ENCODE data around the gene COLEC11. TPM values are rescaled to one million over a fixed set of nuclear protein-coding genes. Genes with fewer than 3 reads are reported as not detected.

COLEC11 gene
- total and polyA plus RNA-seq, 2 experiments from 2014 or later: 1.3 to 1.5 TPM

- H3K27me3 ChIP-seq (ENCODE audit: insufficient read depth): 0 out of 2 replicates have a peak, but pooled peaks cover 4% of the 10 kb centered on the region
- peak overlapping the region; percentile 91; the same call in 1 of the 2 replicates for H2AFZ ChIP-seq
- no peaks in the 10 kb centered on the region; the same call in 1 of the 2 replicates for H3K4me1 ChIP-seq (ENCODE audit: insufficient read depth)
- Mint-ChIP-seq H3K9me3 (peaks cover 3% of the 10 kb centered on the region; the same call in 2 of the 3 replicates), H3K4me1 (peaks cover 12% of the 10 kb centered on the region), H3K27ac (peak overlapping the region; percentile 91), H3K4me3 (peak overlapping the region; percentile 74), H3K36me3 (ENCODE audit: low read depth) (no peaks in the 10 kb centered on the region; the same call in 1 of the 3 replicates), H3K27me3 (ENCODE audit: insufficient read depth, low read depth, poor library complexity) (peaks cover 18% of the 10 kb centered on the region)
- no peaks in the 10 kb centered on the region for H3K79me2 ChIP-seq (replicated peaks; ENCODE audit: insufficient read depth)
- peak; percentile 74 for ATAC-seq
- peak overlapping the region; percentile 78 for H3K4me2 ChIP-seq
- peak overlapping the region; percentile 91; the same call in 1 of the 2 replicates for H3K27ac ChIP-seq (ENCODE audit: low read depth)
- H3F3A ChIP-seq (replicated peaks; ENCODE audit: low read depth): 0 out of 2 replicates have a peak, but pooled peaks cover 5% of the 10 kb centered on the region
- no peaks in the 10 kb centered on the region for H3K36me3 ChIP-seq (ENCODE audit: insufficient read depth)
- H4K20me1 ChIP-seq (replicated peaks; ENCODE audit: insufficient read depth): no peaks in the 10 kb centered on the region
- 0 out of 2 replicates have a peak, but pooled peaks have one; percentile 29 for TF ChIP-seq POLR2AphosphoS5 (IDR thresholded peaks at IDR 0.05; ENCODE audit: low read depth)
- no peak for TF ChIP-seq STAT1 (IDR thresholded peaks at IDR 0.05; ENCODE audit: unreplicated experiment)
- peak overlapping the region; percentile 56 for H3K4me3 ChIP-seq
- peak; percentile 88 for DNase-seq (ENCODE audit: low spot score)
- no peaks in the 10 kb centered on the region for H3K9me2 ChIP-seq (ENCODE audit: insufficient read depth)
Observed at GRCh38 chr2:3651691-3652648, 57.1 kb downstream of the COLEC11 start.

- peaks cover 3% of the 10 kb centered on the region; the same call in 2 of the 3 replicates for H3K9me3 Mint-ChIP-seq
- DNase-seq (ENCODE audit: low spot score): no peak
- peaks cover 13% of the 10 kb centered on the region for H3K27me3 Mint-ChIP-seq (ENCODE audit: insufficient read depth, low read depth, poor library complexity)
- Histone ChIP-seq H3K27ac (ENCODE audit: low read depth) (no peak overlapping the region), H3K4me3 (no peak overlapping the region), H3F3A (replicated peaks; ENCODE audit: low read depth) (0 out of 2 replicates have a peak, but pooled peaks cover 5% of the 10 kb centered on the region), H3K79me2 (replicated peaks; ENCODE audit: insufficient read depth) (no peaks in the 10 kb centered on the region), H3K27me3 (ENCODE audit: insufficient read depth) (0 out of 2 replicates have a peak, but pooled peaks cover 4% of the 10 kb centered on the region), H2AFZ (no peak overlapping the region), H3K4me2 (no peak overlapping the region), H4K20me1 (replicated peaks; ENCODE audit: insufficient read depth) (no peaks in the 10 kb centered on the region), H3K36me3 (ENCODE audit: insufficient read depth) (no peaks in the 10 kb centered on the region), H3K9me2 (ENCODE audit: insufficient read depth) (no peaks in the 10 kb centered on the region), H3K4me1 (ENCODE audit: insufficient read depth) (no peaks in the 10 kb centered on the region; the same call in 1 of the 2 replicates)
- TF ChIP-seq JUNB (IDR thresholded peaks at IDR 0.05; ENCODE audit: unreplicated experiment): no peak
- TF ChIP-seq ZNF462 (CRISPR knock-in tag; IDR thresholded peaks at IDR 0.05): no peak
- TF ChIP-seq NANOG (IDR thresholded peaks at IDR 0.05; ENCODE audit: borderline replicate concordance): no peak
- no peaks in the 10 kb centered on the region; the same call in 1 of the 3 replicates for H3K36me3 Mint-ChIP-seq (ENCODE audit: low read depth)
- H3K4me3 Mint-ChIP-seq: no peak overlapping the region
- no peak overlapping the region for H3K27ac Mint-ChIP-seq
- ATAC-seq: no peak
- H3K4me1 Mint-ChIP-seq: peaks cover 15% of the 10 kb centered on the region
Observed at GRCh38 chr2:3652896-3653625, 58.1 kb downstream of the COLEC11 start.

Measured in GM23338 (cell line).